Measurements from ENCODE around the gene ZNF275. TPM values are rescaled to one million over a fixed set of nuclear protein-coding genes. Genes with fewer than 3 reads are reported as not detected.
A peak's percentile ranks its signal among the peaks of the same experiment; 100 is the strongest.
"Not testable (repeated sequence)": the region's sequence is repeated elsewhere in the genome, so short reads cannot be mapped to it uniquely, and the experiment has no call there.

The ZNF275 gene, protein sequence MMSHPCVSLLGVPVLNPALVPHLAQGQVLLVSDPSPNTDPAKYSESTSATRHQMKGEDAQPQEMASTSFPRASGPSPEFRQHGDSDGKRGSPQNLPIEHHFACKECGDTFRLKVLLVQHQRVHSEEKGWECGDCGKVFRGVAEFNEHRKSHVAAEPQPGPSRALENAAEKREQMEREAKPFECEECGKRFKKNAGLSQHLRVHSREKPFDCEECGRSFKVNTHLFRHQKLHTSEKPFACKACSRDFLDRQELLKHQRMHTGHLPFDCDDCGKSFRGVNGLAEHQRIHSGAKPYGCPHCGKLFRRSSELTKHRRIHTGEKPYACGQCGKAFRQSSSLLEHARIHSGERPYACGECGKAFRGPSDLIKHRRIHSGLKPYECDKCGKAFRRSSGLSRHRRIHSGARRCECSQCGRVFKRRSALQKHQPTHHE
- 12.4 TPM for polyA plus RNA-seq (2012; ENCODE audit: insufficient read depth, insufficient read length, low read depth)

DNA sequence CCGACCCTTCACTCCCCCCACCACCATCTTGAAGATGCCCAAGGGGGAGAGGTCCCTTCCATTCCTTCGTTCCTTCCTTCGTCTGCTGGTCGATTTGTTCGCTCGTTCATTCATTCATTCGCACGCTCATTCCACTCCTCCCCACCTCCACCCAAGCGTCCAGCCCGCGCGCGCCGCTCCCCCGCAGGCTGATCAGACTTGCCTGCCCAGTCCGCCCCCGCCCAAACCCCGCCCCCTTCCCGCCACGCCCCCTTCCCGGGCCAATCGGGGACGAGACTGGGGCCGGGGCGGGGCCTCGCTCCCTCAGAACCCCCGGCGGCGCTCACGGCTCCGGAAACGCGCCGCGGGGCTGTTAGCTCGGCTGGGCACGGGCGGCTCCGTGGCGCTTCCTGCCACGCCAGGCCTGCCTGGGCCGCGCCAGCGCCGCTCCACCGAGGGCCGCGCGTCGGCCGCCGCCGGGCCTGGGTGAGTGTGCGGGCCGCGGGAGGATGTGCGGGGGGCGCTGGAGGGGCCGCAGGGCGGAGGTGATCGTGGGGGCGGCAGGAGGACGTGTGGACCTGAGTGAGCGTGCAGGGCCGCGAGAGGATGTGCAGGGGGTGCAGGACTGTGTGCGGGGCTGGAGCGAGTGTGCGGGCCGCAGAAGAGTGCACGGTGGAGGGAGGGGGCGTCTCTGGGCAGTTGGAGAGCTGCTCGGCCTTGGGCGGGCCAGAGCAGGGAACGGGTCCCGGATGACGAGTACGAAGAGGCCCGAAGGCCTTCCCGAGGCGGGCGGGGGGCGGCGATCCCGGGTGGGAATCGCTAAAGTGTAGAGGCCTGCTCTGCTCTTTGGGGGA, at the start of gene ZNF275:
ZNF275 (plus strand) TSS at position 333 of the 833 bp plus-strand sequence. CDS start 2,527 bp downstream, outside the sequence.
- H3K36me3 ChIP-seq, result no peaks in the 10 kb centered on the region

GRCh38 chrX:153285678-153286077, 48.3 kb upstream of the ZNF275 start:
- not testable (repeated sequence) for H3K4me1 ChIP-seq; H3K27me3 ChIP-seq; H3K4me3 ChIP-seq (ENCODE audit: low read depth, low read length); H3K9me3 ChIP-seq; DNase-seq; H3K36me3 ChIP-seq

More for the DNA sequence above, at the start of gene ZNF275:
- Histone ChIP-seq H3K4me3 (ENCODE audit: low read depth, low read length) (peak within 1 kb of the TSS; percentile 63), H3K4me1 (no peaks in the 10 kb centered on the region), H3K27me3 (no peaks in the 10 kb centered on the region), H3K9me3 (no peaks in the 10 kb centered on the region)
- DNase-seq, result peak; percentile 85
- TF ChIP-seq, protein P1, sequence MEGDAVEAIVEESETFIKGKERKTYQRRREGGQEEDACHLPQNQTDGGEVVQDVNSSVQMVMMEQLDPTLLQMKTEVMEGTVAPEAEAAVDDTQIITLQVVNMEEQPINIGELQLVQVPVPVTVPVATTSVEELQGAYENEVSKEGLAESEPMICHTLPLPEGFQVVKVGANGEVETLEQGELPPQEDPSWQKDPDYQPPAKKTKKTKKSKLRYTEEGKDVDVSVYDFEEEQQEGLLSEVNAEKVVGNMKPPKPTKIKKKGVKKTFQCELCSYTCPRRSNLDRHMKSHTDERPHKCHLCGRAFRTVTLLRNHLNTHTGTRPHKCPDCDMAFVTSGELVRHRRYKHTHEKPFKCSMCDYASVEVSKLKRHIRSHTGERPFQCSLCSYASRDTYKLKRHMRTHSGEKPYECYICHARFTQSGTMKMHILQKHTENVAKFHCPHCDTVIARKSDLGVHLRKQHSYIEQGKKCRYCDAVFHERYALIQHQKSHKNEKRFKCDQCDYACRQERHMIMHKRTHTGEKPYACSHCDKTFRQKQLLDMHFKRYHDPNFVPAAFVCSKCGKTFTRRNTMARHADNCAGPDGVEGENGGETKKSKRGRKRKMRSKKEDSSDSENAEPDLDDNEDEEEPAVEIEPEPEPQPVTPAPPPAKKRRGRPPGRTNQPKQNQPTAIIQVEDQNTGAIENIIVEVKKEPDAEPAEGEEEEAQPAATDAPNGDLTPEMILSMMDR (IDR thresholded peaks at IDR 0.05; ENCODE audit: low read depth, low read length), result no peak

DNA sequence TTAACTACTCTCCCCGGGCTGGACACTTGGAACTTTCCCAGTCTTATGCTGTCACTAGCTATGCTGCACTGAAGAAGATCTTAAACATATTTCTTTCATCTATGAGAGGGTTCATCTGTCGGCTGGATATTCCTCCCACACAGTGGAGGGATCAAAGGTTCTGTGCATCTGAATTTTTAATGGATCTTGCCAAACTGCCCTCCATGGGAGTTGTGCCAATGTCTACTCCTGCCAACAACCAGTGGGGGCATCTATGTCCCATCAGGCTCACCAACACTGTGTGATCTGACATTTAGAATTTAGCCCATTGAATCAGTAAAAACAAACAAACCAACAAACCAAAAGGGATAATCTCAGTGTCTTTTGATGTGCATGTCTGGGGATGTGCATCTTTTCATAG, 45.1 kb upstream of the ZNF275 start:
- H3K9me3 ChIP-seq, H3K4me1 ChIP-seq: not testable (repeated sequence)

DNA sequence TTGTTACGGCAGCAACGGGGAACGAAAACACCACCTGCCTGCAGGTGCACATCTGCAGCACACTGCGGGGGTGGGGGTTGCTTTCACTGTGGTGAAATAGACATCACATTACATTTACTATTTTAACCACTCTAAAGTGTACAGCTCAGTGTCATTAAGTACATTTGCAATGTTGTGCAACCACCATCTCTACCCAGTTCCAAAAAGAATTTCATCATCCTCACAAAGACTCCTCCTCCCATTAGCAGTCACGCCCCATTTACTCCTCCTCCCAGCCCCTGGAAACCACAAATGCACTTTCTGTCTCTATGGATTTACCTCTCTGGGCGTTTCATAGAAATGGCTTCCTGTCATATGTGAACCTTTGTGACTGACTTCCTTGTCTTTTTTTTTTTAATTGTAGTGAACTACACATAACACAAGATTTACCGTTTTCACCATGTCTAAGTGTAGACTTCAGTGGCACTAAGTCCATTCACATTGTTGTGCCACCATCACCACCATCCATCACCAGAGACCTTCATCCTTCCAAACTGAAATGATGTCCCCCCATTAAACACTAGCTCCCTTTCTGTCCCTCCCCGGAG, 40.4 kb upstream of the ZNF275 start:
- not testable (repeated sequence) for H3K9me3 ChIP-seq; DNase-seq; H3K27me3 ChIP-seq; H3K4me3 ChIP-seq (ENCODE audit: low read depth, low read length); H3K4me1 ChIP-seq; H3K36me3 ChIP-seq

More for the DNA sequence above, 45.1 kb upstream of the ZNF275 start:
- not testable (repeated sequence) for H3K27me3 ChIP-seq; H3K36me3 ChIP-seq; DNase-seq; H3K4me3 ChIP-seq (ENCODE audit: low read depth, low read length)

- Histone ChIP-seq H3K4me3 (ENCODE audit: low read depth, low read length) (no peak overlapping the region), H3K4me1 (no peaks in the 10 kb centered on the region), H3K36me3 (no peaks in the 10 kb centered on the region), H3K9me3 (no peaks in the 10 kb centered on the region), H3K27me3 (no peaks in the 10 kb centered on the region)
- TF ChIP-seq, protein P1 (IDR thresholded peaks at IDR 0.05; ENCODE audit: low read depth, low read length), result no peak
- no peak for DNase-seq
These were observed 36.6 kb upstream of the ZNF275 start for GRCh38 chrX:153297376-153297775.

- Histone ChIP-seq H3K4me1 (no peaks in the 10 kb centered on the region), H3K4me3 (ENCODE audit: low read depth, low read length) (no peak overlapping the region), H3K9me3 (no peaks in the 10 kb centered on the region), H3K27me3 (no peaks in the 10 kb centered on the region), H3K36me3 (no peaks in the 10 kb centered on the region)
- DNase-seq, result no peak
- TF ChIP-seq, protein P1 (IDR thresholded peaks at IDR 0.05; ENCODE audit: low read depth, low read length), result no peak
These were observed 34.1 kb upstream of the ZNF275 start for GRCh38 chrX:153299855-153300254.

- TF ChIP-seq, protein P1 (IDR thresholded peaks at IDR 0.05; ENCODE audit: low read depth, low read length), result no peak
- DNase-seq, result no peak
- Histone ChIP-seq H3K9me3 (no peaks in the 10 kb centered on the region), H3K36me3 (no peaks in the 10 kb centered on the region), H3K27me3 (no peaks in the 10 kb centered on the region), H3K4me3 (ENCODE audit: low read depth, low read length) (no peak overlapping the region), H3K4me1 (no peaks in the 10 kb centered on the region)
These were observed 32.2 kb upstream of the ZNF275 start for GRCh38 chrX:153301746-153302145.

Data from BE2C (cell line).